Breast epithelium (tissue), 3 donors: Measurements from ENCODE around the gene OR4F15.
"Not testable (repeated sequence)": the region's sequence is repeated elsewhere in the genome, so short reads cannot be mapped to it uniquely, and the experiment has no call there.

Source experiments
- POLR2A ChIP-seq: fragments of 450-650 bp; IDR thresholded peaks from one replicate; pipeline ENCODE4 v1.6.1; 2016; ENCODE audit warnings: antibody characterized with exemption, mild to moderate bottlenecking, moderate library complexity
- TF ChIP-seq, protein P1 (sequence below), 3 donors: fragments of 450-650 bp; IDR thresholded peaks; one replicate each; pipeline ENCODE4 v1.5.1; 2016 to 2017; ENCODE audit warnings: antibody characterized with exemption in 3 of 3, mild to moderate bottlenecking in 3 of 3, moderate library complexity in 3 of 3

DNA sequence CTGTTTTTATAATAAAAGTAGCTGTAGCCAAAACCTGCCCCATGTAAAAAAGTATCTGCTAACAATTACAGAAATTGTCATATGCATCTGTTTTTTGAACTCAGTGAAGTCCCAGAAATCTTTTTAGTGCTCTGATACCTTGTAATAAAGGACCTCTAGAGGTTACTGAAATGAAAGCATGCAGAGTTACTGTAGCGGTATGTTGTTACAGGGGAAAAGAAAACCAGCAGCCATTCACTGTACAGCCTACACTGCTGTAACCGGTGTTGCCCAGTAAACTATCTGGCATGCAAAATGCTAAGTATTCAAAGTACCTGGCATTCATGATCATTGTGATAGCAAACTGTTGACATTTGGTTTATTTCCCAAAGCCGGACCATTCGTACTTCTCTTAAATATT, 21.3 kb upstream of the OR4F15 start:
- not testable (repeated sequence) for TF ChIP-seq POLR2A
- TF ChIP-seq, protein P1, sequence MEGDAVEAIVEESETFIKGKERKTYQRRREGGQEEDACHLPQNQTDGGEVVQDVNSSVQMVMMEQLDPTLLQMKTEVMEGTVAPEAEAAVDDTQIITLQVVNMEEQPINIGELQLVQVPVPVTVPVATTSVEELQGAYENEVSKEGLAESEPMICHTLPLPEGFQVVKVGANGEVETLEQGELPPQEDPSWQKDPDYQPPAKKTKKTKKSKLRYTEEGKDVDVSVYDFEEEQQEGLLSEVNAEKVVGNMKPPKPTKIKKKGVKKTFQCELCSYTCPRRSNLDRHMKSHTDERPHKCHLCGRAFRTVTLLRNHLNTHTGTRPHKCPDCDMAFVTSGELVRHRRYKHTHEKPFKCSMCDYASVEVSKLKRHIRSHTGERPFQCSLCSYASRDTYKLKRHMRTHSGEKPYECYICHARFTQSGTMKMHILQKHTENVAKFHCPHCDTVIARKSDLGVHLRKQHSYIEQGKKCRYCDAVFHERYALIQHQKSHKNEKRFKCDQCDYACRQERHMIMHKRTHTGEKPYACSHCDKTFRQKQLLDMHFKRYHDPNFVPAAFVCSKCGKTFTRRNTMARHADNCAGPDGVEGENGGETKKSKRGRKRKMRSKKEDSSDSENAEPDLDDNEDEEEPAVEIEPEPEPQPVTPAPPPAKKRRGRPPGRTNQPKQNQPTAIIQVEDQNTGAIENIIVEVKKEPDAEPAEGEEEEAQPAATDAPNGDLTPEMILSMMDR (IDR thresholded peaks at IDR 0.05) = not testable (repeated sequence)
